Measurements from ENCODE around the gene CES5A.

DNA sequence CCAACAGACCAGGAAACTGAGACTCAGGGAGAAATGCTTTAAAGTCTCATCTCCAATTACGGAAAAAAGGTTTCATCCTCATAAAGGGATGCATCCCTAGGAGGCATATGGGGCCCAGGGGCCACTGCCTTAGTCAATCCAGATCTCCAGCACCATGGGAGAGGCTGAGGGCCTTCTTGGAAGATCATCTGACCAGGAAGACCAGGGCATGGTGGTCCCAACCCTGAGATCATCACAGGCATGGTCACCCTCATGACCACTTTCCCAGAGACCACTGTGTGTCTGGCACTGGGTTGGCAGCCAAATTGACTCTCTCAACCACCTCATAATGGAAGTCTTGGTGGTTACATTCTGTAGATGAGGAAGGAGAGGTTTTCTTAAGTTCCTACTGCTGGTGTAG is 23.4 kb upstream of the CES5A start:
- TF ChIP-seq, protein P1, sequence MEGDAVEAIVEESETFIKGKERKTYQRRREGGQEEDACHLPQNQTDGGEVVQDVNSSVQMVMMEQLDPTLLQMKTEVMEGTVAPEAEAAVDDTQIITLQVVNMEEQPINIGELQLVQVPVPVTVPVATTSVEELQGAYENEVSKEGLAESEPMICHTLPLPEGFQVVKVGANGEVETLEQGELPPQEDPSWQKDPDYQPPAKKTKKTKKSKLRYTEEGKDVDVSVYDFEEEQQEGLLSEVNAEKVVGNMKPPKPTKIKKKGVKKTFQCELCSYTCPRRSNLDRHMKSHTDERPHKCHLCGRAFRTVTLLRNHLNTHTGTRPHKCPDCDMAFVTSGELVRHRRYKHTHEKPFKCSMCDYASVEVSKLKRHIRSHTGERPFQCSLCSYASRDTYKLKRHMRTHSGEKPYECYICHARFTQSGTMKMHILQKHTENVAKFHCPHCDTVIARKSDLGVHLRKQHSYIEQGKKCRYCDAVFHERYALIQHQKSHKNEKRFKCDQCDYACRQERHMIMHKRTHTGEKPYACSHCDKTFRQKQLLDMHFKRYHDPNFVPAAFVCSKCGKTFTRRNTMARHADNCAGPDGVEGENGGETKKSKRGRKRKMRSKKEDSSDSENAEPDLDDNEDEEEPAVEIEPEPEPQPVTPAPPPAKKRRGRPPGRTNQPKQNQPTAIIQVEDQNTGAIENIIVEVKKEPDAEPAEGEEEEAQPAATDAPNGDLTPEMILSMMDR (IDR thresholded peaks at IDR 0.05) = no peak
- no peak for TF ChIP-seq EP300 (IDR thresholded peaks at IDR 0.05)
- TF ChIP-seq POLR2A (IDR thresholded peaks at IDR 0.05) = no peak
